ENCODE data around the gene MIA. TPM values are rescaled to one million over a fixed set of nuclear protein-coding genes. Genes with fewer than 3 reads are reported as not detected.
"Not testable (repeated sequence)": the region's sequence is repeated elsewhere in the genome, so short reads cannot be mapped to it uniquely, and the experiment has no call there.

MIA gene
- polyA plus RNA-seq, 4 donors: 0.81 to 4.2 (median 0.92) TPM

- peak; percentile 99 to 100 (median 100) for DNase-seq (ENCODE audit: low read depth in 4 of 4, low spot score in 2 of 4)
These were observed 25.1 kb upstream of the MIA start, which contains the start of gene ACTMAP for GRCh38 chr19:40750058-40750873. ACTMAP (minus strand) TSS chr19:40750477; CDS start chr19:40749803, 674 bp downstream.

- peak in 3 of 4 donors; percentile 98 to 99 (median 99) for DNase-seq (ENCODE audit: low read depth in 4 of 4, low spot score in 2 of 4)
These were observed 24.3 kb upstream of the MIA start, which contains the start of gene SNRPA for GRCh38 chr19:40750874-40751537. SNRPA (plus strand) TSS chr19:40751203; CDS start chr19:40751409, 206 bp downstream.

GRCh38 chr19:40752257-40752781 lies 23.0 kb upstream of the MIA start:
- DNase-seq (ENCODE audit: low read depth in 4 of 4, low spot score in 2 of 4): no peak

GRCh38 chr19:40754611-40755247 lies 20.6 kb upstream of the MIA start:
- DNase-seq (ENCODE audit: low read depth in 4 of 4, low spot score in 2 of 4): no peak

DNA sequence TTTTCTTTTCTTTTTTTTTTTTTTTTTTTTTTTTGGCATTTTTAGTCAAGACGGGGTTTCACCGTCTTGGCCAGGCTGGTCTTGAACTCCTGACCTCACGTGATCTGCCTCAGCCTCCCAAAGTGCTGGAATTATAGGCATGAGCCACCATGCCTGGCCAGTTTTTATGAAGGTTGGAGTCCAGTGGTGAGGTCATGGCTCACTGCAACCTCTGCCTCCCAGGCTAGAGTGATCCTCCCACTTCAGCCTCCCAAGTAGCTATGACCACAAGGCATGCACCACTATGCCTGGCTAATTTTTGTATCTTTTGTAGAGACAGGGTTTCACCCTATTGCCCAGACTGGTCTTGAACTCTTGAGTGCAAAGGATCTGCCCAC lies 20.1 kb upstream of the MIA start:
- DNase-seq (ENCODE audit: low read depth in 4 of 4, low spot score in 2 of 4): no peak

DNA sequence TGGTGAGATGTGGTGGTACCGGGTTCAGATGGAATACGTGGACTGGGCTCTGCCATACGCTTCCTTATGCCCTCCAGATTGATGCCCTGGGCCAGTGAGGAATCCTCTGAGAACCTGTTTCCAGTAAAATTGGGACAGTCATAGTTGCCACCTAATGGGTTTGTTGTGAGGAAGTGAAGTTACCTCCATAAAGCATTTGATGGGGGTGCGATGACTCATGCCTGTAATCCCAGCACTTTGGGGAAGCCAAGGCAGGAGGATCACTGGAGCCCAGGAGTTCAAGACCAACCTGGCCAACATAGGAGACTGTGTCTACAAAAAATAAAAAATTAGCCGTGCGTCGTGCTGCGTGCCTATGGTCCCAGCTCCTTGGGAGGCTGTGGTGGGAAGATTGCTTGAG lies 19.5 kb upstream of the MIA start:
- no peak for DNase-seq (ENCODE audit: low read depth in 4 of 4, low spot score in 2 of 4)

GRCh38 chr19:40756502-40757110 lies 18.7 kb upstream of the MIA start:
- no peak for DNase-seq (ENCODE audit: low read depth in 4 of 4, low spot score in 2 of 4)

- DNase-seq (ENCODE audit: low read depth in 4 of 4, low spot score in 2 of 4): no peak
These were observed 16.8 kb upstream of the MIA start for GRCh38 chr19:40758491-40758890.

GRCh38 chr19:40759352-40759751 lies 16.0 kb upstream of the MIA start:
- no peak for DNase-seq (ENCODE audit: low read depth in 4 of 4, low spot score in 2 of 4)

DNA sequence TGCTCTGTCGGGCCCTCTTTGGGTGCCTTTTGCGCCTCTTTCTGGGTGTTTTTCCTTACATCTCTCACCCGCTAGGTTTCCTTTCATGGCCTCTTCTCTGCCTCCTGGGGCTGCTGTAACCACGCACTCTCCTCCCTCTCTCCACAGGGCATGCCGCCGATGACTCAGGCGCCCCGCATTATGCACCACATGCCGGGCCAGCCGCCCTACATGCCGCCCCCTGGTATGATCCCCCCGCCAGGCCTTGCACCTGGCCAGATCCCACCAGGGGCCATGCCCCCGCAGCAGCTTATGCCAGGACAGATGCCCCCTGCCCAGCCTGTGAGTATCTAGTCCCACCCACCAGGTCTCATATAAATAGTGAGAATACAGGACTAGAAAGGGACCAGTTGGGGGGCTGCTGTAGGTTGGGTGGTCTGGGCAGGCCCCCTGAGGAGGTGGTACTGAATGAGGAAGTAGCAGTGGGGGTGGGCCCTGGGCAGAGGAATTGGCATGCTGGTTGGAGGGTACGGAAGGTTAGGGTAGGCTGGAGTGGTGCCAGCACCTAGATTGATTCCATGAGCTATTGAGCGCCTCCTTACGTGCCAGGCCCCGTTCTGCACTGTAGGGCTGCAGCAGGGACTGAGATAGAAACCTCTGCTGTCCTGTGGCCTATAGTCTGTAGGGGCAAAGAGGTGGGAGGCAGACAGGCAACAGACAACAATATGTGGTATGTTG lies 12.4 kb upstream of the MIA start:
- no peak for DNase-seq (ENCODE audit: low read depth in 4 of 4, low spot score in 2 of 4)

DNA sequence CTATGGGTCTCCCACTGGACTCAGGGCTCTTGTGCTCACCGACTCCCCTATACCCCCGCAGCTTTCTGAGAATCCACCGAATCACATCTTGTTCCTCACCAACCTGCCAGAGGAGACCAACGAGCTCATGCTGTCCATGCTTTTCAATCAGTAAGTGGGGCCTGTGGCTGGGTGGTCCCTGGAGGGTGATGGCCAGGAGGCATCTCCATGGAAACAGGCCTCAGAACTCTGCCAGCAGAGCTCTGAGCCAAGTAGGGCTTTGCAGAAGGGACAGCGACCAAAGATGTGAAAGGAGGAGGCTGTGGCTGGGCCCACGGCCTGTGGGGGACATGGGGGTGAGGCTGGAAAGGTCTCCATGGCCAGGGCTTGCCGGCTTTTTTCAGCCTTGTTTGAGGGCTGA lies 11.8 kb upstream of the MIA start:
- DNase-seq (ENCODE audit: low read depth in 4 of 4, low spot score in 2 of 4): no peak

DNA sequence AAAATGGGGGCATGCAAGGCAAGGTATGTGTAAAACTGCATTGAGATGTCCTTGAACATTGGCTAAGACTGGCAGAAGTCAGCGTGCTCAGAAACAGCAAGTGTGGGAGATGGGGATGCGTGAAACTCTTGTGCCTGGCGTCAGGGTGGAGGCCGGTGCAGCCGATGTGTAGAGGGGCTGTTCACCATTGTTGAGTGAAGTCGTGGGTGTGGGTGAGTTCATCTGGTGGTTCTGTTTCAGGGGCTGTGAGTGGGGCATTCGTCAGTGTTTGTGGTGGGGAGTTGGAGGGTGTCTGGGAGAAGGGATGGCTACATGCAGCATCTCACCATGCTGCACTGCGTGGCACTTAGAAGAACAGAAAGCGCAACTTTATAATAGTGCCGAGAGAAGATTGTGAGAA lies 11.4 kb upstream of the MIA start:
- DNase-seq (ENCODE audit: low read depth in 4 of 4, low spot score in 2 of 4): no peak

GRCh38 chr19:40766385-40766784 lies 8.9 kb upstream of the MIA start:
- DNase-seq (ENCODE audit: low read depth in 4 of 4, low spot score in 2 of 4): not testable (repeated sequence)

DNA sequence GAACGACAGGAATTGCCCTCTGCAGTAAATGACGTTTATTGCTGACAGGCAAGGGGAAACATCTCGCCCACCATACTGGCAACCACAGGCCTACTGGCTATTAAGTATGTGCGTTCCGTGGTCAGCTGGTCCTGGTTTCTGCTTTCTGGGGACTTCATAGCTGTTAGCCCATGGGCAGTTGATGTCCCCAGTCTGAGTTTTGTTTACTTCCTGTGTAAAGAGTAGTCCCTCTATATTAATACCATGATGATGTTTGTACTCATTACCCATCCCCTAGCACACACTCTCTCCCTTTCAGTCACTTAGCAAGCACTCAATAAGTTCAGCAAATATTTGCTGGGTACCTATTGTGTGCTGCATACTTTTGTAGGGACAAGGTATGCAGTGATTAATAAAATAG lies 6.5 kb upstream of the MIA start:
- DNase-seq (ENCODE audit: low read depth in 4 of 4, low spot score in 2 of 4): no peak

GRCh38 chr19:40771101-40771862 lies 4.0 kb upstream of the MIA start:
- not testable (repeated sequence) for DNase-seq (ENCODE audit: low read depth in 4 of 4, low spot score in 2 of 4)

GRCh38 chr19:40775632-40776022 lies 306 bp downstream of the MIA start:
- DNase-seq (ENCODE audit: low read depth in 4 of 4, low spot score in 2 of 4): no peak

DNA sequence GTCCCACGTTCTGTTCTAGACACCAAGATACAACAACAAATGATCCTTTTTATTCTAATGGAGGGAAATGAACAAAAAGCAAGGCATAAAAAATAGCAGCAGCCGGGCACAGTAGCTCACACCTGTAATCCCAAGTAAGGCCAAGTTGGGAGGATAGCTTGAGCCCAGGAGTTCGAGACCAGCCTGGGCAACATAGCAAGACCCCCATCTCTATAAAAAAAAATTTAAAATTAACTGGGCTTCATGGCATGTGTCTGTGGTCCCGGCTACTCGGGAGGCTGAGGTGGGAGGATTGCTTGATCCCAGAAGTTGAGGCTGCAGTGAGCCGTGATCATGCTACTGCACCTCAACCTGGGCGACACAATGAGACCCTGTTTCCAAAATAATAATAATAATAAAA lies 1.0 kb downstream of the MIA start:
- no peak for DNase-seq (ENCODE audit: low read depth in 4 of 4, low spot score in 2 of 4)

GRCh38 chr19:40776932-40777644 lies 1.8 kb downstream of the MIA start:
- DNase-seq (ENCODE audit: low read depth in 4 of 4, low spot score in 2 of 4): peak in 3 of 4 donors; percentile 74 to 92 (median 86)

DNA sequence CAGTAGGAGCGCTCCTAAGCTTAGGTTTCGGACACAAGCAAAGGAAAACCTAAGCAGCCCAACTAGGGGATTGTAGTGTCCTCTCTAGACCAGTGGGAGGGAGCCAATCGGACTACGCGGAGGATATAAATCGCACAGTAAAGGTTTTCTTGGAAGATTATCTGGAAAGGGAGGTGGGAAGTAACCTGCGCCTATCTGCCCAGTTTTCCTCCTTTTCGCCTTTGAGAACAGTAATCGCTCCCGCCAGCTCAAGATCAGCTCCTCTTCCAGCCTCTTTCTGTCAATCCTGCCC lies 2.3 kb downstream of the MIA start:
- peak in 1 of 4 donors; percentile 95 for DNase-seq (ENCODE audit: low read depth in 4 of 4, low spot score in 2 of 4)

Data from left renal cortex interstitium (tissue), 4 donors.